ENCODE data around the gene NAGS.
"Not testable (repeated sequence)": the region's sequence is repeated elsewhere in the genome, so short reads cannot be mapped to it uniquely, and the experiment has no call there.

Gene NAGS

GRCh38 chr17:44046893-44047292, 42.5 kb downstream of the NAGS start:
- not testable (repeated sequence) for DNase-seq

- DNase-seq: no peak
Observed at GRCh38 chr17:44049294-44050060, 45.1 kb downstream of the NAGS start.

- DNase-seq: no peak
Observed at GRCh38 chr17:44053125-44053872, 48.9 kb downstream of the NAGS start.

Measured in activated effector memory CD4-positive, alpha-beta T cell treated with anti-CD3 and anti-CD28 coated beads, Interleukin-2, amount 50 U/mL, for 16 hours (primary cell).